Endothelial cell of umbilical vein (primary cell): ENCODE results near the gene B3GAT2. TPM values are rescaled to one million over a fixed set of nuclear protein-coding genes. Genes with fewer than 3 reads are reported as not detected.

Experiments used
- BruUV-seq: library from RNA; stranded (reverse); fragments of 400-500 nt; replicated peaks from 2 replicates; lab custom pipeline; 2021; lab: Mats Ljungman, UMichigan
- CTCF ChIA-PET: fragments of 300-600, 350-600 bp; sonication (Branson Sonifier 250); formaldehyde crosslinking; loops from one replicate; lab custom pipeline; 2021; ENCODE audit warnings: antibody characterized with exemption, inconsistent platforms; lab: Charles Lee
- POLR2A ChIA-PET: fragments of 300-600, 350-600 bp; sonication (Branson Sonifier 250); formaldehyde crosslinking; loops from one replicate; lab custom pipeline; 2021; ENCODE audit warnings: antibody characterized with exemption, inconsistent platforms; lab: Charles Lee
- DNase-seq: peaks from one replicate; pipeline ENCODE4 v3.0.0-alpha.2; 2011; ENCODE audit warnings: low read depth, low spot score
- FAIRE-seq: peaks from 2 replicates; lab custom pipeline; 2011; peaks lifted over from hg19 to GRCh38; lab: Jason Lieb, UNC
- H2AFZ ChIP-seq: 2 replicates; pipeline ENCODE4 v1.6.0; 2012; ENCODE audit warnings: low read depth, low read length, control low read depth, inconsistent platforms
- H3K27ac ChIP-seq: 2 replicates; pipeline ENCODE4 v1.5.1; 2011; ENCODE audit warnings: low read depth, mild to moderate bottlenecking, control low read depth, low read length, moderate library complexity; ENCODE audit not compliant: insufficient read depth
- H3K27me3 ChIP-seq, 2 experiments: 2 replicates each; pipeline versions ENCODE4 v1.6.0 to v1.6.1; 2011; ENCODE audit warnings: low read length in 2 of 2, mixed read lengths in 1 of 2; ENCODE audit not compliant: control insufficient read depth in 2 of 2, insufficient read depth in 2 of 2
- H3K36me3 ChIP-seq, 2 experiments: 2 replicates in 1 of 2; 3 replicates in 1 of 2; pipeline ENCODE4 v1.5.1; 2011; ENCODE audit warnings: low read length in 2 of 2, mild to moderate bottlenecking in 1 of 2, moderate library complexity in 1 of 2; ENCODE audit not compliant: control insufficient read depth in 2 of 2, insufficient read depth in 2 of 2; ENCODE audit errors: extremely low read depth in 1 of 2
- H3K4me1 ChIP-seq: 3 replicates; pipeline ENCODE4 v1.5.1; 2011; ENCODE audit warnings: mild to moderate bottlenecking, low read length; ENCODE audit not compliant: control insufficient read depth, insufficient read depth; ENCODE audit errors: extremely low read depth
- H3K4me2 ChIP-seq: 2 replicates; pipeline ENCODE4 v1.6.1; 2011; ENCODE audit warnings: low read length, control low read depth, mixed read lengths; ENCODE audit not compliant: insufficient read depth
- H3K4me3 ChIP-seq, 3 experiments: fragments of 200-600 bp in 1 of 3; sonication (generic), shearing (Covaris generic) in 1 of 3; replicated peaks in 1 of 3; 2 replicates each; pipeline ENCODE4 v1.5.1; 2011 to 2016; ENCODE audit warnings: control low read depth in 3 of 3, low read length in 3 of 3, mild to moderate bottlenecking in 2 of 3, inconsistent platforms in 1 of 3, low read depth in 1 of 3, moderate library complexity in 1 of 3; ENCODE audit not compliant: insufficient read depth in 1 of 3
- H3K79me2 ChIP-seq: 2 replicates; pipeline ENCODE4 v1.6.0; 2012; ENCODE audit warnings: low read length, inconsistent platforms; ENCODE audit not compliant: control insufficient read depth, insufficient read depth
- H3K9ac ChIP-seq: replicated peaks from 2 replicates; pipeline ENCODE3; 2011; ENCODE audit warnings: low read length, control low read depth; ENCODE audit not compliant: insufficient read depth; ENCODE audit errors: extremely low read depth
- H3K9me1 ChIP-seq: replicated peaks from 3 replicates; pipeline ENCODE4 v1.6.0; 2011; ENCODE audit warnings: mild to moderate bottlenecking, low read length; ENCODE audit not compliant: control insufficient read depth, insufficient read depth; ENCODE audit errors: extremely low read depth
- H3K9me3 ChIP-seq: replicated peaks from 2 replicates; pipeline ENCODE4 v1.5.1; 2012; ENCODE audit warnings: low read length, inconsistent platforms; ENCODE audit not compliant: control insufficient read depth, insufficient read depth
- H4K20me1 ChIP-seq: replicated peaks from 2 replicates; pipeline ENCODE3; 2011; ENCODE audit warnings: mild to moderate bottlenecking, low read length; ENCODE audit not compliant: control insufficient read depth, insufficient read depth; ENCODE audit errors: extremely low read depth
- CTCF ChIP-seq, 2 donors: IDR thresholded peaks; 1 replicate in 1 of 2; 2 replicates in 1 of 2; pipeline ENCODE4 v1.5.1; 2011; ENCODE audit warnings: low read length in 2 of 2, mild to moderate bottlenecking in 2 of 2, moderate library complexity in 2 of 2, control low read depth in 1 of 2, inconsistent platforms in 1 of 2, low read depth in 1 of 2; ENCODE audit not compliant: insufficient read depth in 1 of 2; ENCODE audit errors: extremely low read depth in 1 of 2
- EZH2 ChIP-seq: IDR thresholded peaks from 2 replicates; pipeline ENCODE4 v1.6.1; 2012; ENCODE audit warnings: borderline replicate concordance, low read depth, mild to moderate bottlenecking, moderate library complexity, low read length, inconsistent platforms; ENCODE audit not compliant: severe bottlenecking
- FOS ChIP-seq: IDR thresholded peaks from 2 replicates; pipeline ENCODE4 v1.6.1; 2011; ENCODE audit warnings: mild to moderate bottlenecking, low read length, moderate library complexity, borderline replicate concordance; ENCODE audit not compliant: insufficient read depth
- GATA2 ChIP-seq: IDR thresholded peaks from 2 replicates; pipeline ENCODE4 v1.7.0; 2011; ENCODE audit warnings: low read depth, mild to moderate bottlenecking, moderate library complexity, mixed read lengths, low read length; ENCODE audit not compliant: insufficient read length, insufficient read depth
- JUN ChIP-seq: IDR thresholded peaks from 2 replicates; pipeline ENCODE4 v1.6.1; 2011; ENCODE audit warnings: borderline replicate concordance, low read depth; ENCODE audit not compliant: insufficient read length, insufficient read depth
- MAX ChIP-seq: IDR thresholded peaks from 2 replicates; pipeline ENCODE4 v1.6.1; 2011; ENCODE audit not compliant: insufficient read depth, insufficient read length
- MYC ChIP-seq: IDR thresholded peaks from one replicate; pipeline ENCODE4 v1.6.1; 2011; ENCODE audit warnings: mild to moderate bottlenecking, low read depth, low read length
- POLR2A ChIP-seq: IDR thresholded peaks from 2 replicates; pipeline ENCODE4 v1.6.1; 2012; ENCODE audit warnings: low read depth, mild to moderate bottlenecking, control low read depth, low read length
- POLR2AphosphoS5 ChIP-seq: IDR thresholded peaks from 2 replicates; pipeline ENCODE4 v1.6.1; 2012; ENCODE audit warnings: low read depth, mild to moderate bottlenecking, control low read depth, low read length, moderate library complexity; ENCODE audit not compliant: insufficient read depth
- dilution Hi-C: fragments of 300-500 bp; cut with MboI; formaldehyde crosslinking; loops from one replicate; pipeline ENCODE4 v1.15.0; 2019; ENCODE audit warnings: low sequenced_read_pairs; ENCODE audit not compliant: extremely low pct_ligation_motif_present
- intact Hi-C: fragments of 100-400 bp; cut with micrococcal nuclease; formaldehyde crosslinking; loops from one replicate; pipeline ENCODE4 v1.10.0; 2022
- polyA plus RNA-seq, 4 experiments: library from polyadenylated mRNA; depleted of rRNA in 3 of 4; stranded (reverse) in 3 of 4; unstranded in 1 of 4; fragments of >200 nt; gene quantifications; 2 replicates each; pipeline versions ENCODE4 v1.2.1 to v1.2.3, GENCODE V29; 2011 to 2012; ENCODE audit warnings: missing spikeins in 1 of 4
- total RNA-seq: library from RNA; stranded (reverse); gene quantifications from 2 replicates; pipeline ENCODE4 v1.2.3, GENCODE V29; 2021

The B3GAT2 gene
- total and polyA plus RNA-seq, 2 donors (not counting 3 experiments of a cell fraction or from before 2014, with no cell fraction given), result not detected

GRCh38 chr6:70901324-70901723 lies 55.5 kb downstream of the B3GAT2 start:
- FAIRE-seq, result no peak
- Histone ChIP-seq H3K9me3 (no peaks in the 10 kb centered on the region), H3K4me2 (no peak overlapping the region), H3K79me2 (no peaks in the 10 kb centered on the region), H3K27me3 (no peaks in the 10 kb centered on the region), H3K4me1 (no peaks in the 10 kb centered on the region), H3K9ac (no peak overlapping the region), H3K27ac (no peak overlapping the region), H2AFZ (no peak overlapping the region), H3K4me3 (no peak overlapping the region), H3K9me1 (no peaks in the 10 kb centered on the region), H3K36me3 (no peaks in the 10 kb centered on the region), H4K20me1 (no peaks in the 10 kb centered on the region)
- BruUV-seq, result no TSS peak
- dilution Hi-C loops, result no loop called here
- TF ChIP-seq POLR2A, result no peak
- no peak for TF ChIP-seq EZH2
- no peak for TF ChIP-seq MYC
- TF ChIP-seq MAX, result no peak
- TF ChIP-seq GATA2, result no peak
- no peak for TF ChIP-seq POLR2AphosphoS5
- no peak for TF ChIP-seq CTCF (IDR thresholded peaks at IDR 0.05; ENCODE audit: extremely low read depth in 1 of 2, insufficient read depth in 1 of 2, low read depth in 1 of 2, low read length in 2 of 2)
- TF ChIP-seq FOS, result no peak
- TF ChIP-seq JUN, result no peak
- DNase-seq, result no peak
- ChIA-PET POLR2A (no interaction called here), CTCF (interaction anchor here (0.6 to 1.5 kb wide), 6 partner anchors 10 to 215 kb away, joined by 3 to 6 read pairs (median 3); no protein-coding TSS in a partner anchor)
- intact Hi-C loops, result no loop called here
